Upper lobe of left lung (tissue), 4 donors: ENCODE measurements around the gene VPS9D1.

Experiments used
- CTCF ChIP-seq, 6 experiments: fragments of 450-650 bp in 4 of 6; fragments of 200-600 bp in 2 of 6; sonication (generic) in 2 of 6; IDR thresholded peaks; one replicate each; pipeline ENCODE4 v1.5.1; 2016 to 2019; ENCODE audit warnings: antibody characterized with exemption in 6 of 6
- POLR2A ChIP-seq, 4 donors: fragments of 450-650 bp; IDR thresholded peaks; one replicate each; pipeline ENCODE4 v1.5.1; 2016 to 2017; ENCODE audit warnings: antibody characterized with exemption in 4 of 4, mild to moderate bottlenecking in 2 of 4

- TF ChIP-seq CTCF (IDR thresholded peaks at IDR 0.05): no peak
- no peak for TF ChIP-seq POLR2A (IDR thresholded peaks at IDR 0.05)
Measured at GRCh38 chr16:89661215-89661614, 59.5 kb downstream of the VPS9D1 start.
